Panc1 (cell line): ENCODE data around the gene SPEF1. TPM values are rescaled to one million over a fixed set of nuclear protein-coding genes. Genes with fewer than 3 reads are reported as not detected.
A peak's percentile ranks its signal among the peaks of the same experiment; 100 is the strongest.

Experiments used
- ATAC-seq: fragments of 200-7000 bp; cut with Tn5 transposase; 2 replicates; pipeline ENCODE4 v1.9.1; 2020; ENCODE audit warnings: mild to moderate bottlenecking, moderate library complexity
- BruUV-seq: library from RNA; stranded (reverse); fragments of 400-500 nt; replicated peaks from 2 replicates; lab custom pipeline; 2021; lab: Mats Ljungman, UMichigan
- CTCF ChIA-PET: fragments of 300-600 bp; sonication (Branson Sonifier 250); formaldehyde crosslinking; loops from one replicate; lab custom pipeline; 2022; ENCODE audit warnings: antibody characterized with exemption; lab: Charles Lee
- POLR2A ChIA-PET: fragments of 300-600 bp; sonication (Branson Sonifier 250); formaldehyde crosslinking; loops from one replicate; lab custom pipeline; 2022; ENCODE audit warnings: antibody characterized with exemption; lab: Charles Lee
- DNase-seq: peaks from one replicate; pipeline ENCODE4 v3.0.0-alpha.2; 2010; ENCODE audit warnings: low read depth, low spot score
- H3K27ac ChIP-seq: 2 replicates; pipeline ENCODE4 v1.5.1; 2011; ENCODE audit warnings: mild to moderate bottlenecking, low read length, inconsistent platforms
- H3K27me3 ChIP-seq: fragments of 200-500 bp; sonication (Bioruptor generic); 2 replicates; pipeline ENCODE4 v1.6.0; 2014; ENCODE audit warnings: low read length, inconsistent platforms; ENCODE audit not compliant: control insufficient read depth, insufficient read depth
- H3K36me3 ChIP-seq: fragments of 200-500 bp; sonication (Bioruptor generic); 2 replicates; pipeline ENCODE4 v1.5.1; 2014; ENCODE audit warnings: inconsistent platforms, mild to moderate bottlenecking, low read length, moderate library complexity; ENCODE audit not compliant: control insufficient read depth, insufficient read depth
- H3K4me1 ChIP-seq: 2 replicates; pipeline ENCODE4 v1.5.1; 2011; ENCODE audit warnings: inconsistent platforms, mild to moderate bottlenecking, low read length, moderate library complexity; ENCODE audit not compliant: control insufficient read depth, insufficient read depth
- H3K4me3 ChIP-seq, 2 experiments: 2 replicates each; pipeline ENCODE4 v1.5.1; 2011 to 2012; ENCODE audit warnings: low read depth in 2 of 2, low read length in 2 of 2, mild to moderate bottlenecking in 2 of 2, inconsistent platforms in 1 of 2, moderate library complexity in 1 of 2
- H3K9me3 ChIP-seq: fragments of 200-500 bp; sonication (Bioruptor generic); 2 replicates; pipeline ENCODE4 v1.5.1; 2014; ENCODE audit warnings: low read depth, mild to moderate bottlenecking, inconsistent platforms, low read length, moderate library complexity; ENCODE audit not compliant: control insufficient read depth, insufficient read depth
- CTCF ChIP-seq: fragments of 450-650 bp; IDR thresholded peaks from 2 replicates; pipeline ENCODE4 v1.5.1; 2017; ENCODE audit warnings: mild to moderate bottlenecking
- POLR2AphosphoS5 ChIP-seq: IDR thresholded peaks from 2 replicates; pipeline ENCODE4 v1.6.1; 2012; ENCODE audit warnings: mild to moderate bottlenecking, low read depth, low read length, moderate library complexity
- REST ChIP-seq, 2 experiments: IDR thresholded peaks; 2 replicates each; pipeline ENCODE4 v1.6.1; 2011 to 2012; ENCODE audit warnings: low read depth in 2 of 2, control low read depth in 1 of 2, low read length in 1 of 2, mild to moderate bottlenecking in 1 of 2, moderate library complexity in 1 of 2; ENCODE audit not compliant: insufficient read depth in 1 of 2
- SIN3A ChIP-seq: IDR thresholded peaks from 2 replicates; pipeline ENCODE4 v1.6.1; 2012; ENCODE audit warnings: low read depth, mild to moderate bottlenecking, low read length, moderate library complexity, borderline replicate concordance; ENCODE audit not compliant: insufficient read depth
- TCF7L2 ChIP-seq: IDR thresholded peaks from 2 replicates; pipeline ENCODE4 v1.6.1; 2011; ENCODE audit warnings: mild to moderate bottlenecking, low read depth, low read length, inconsistent platforms
- in situ Hi-C: cut with HindIII; loops from 2 replicates; pipeline ENCODE4 v1.10.0; 2016; ENCODE audit warnings: low sequenced_read_pairs, low pct_unique_long_range_greater_than_20kb
- intact Hi-C: fragments of 100-400 bp; cut with micrococcal nuclease; formaldehyde crosslinking; loops from one replicate; pipeline ENCODE4 v1.10.0; 2022; ENCODE audit not compliant: unreplicated experiment
- total RNA-seq: library from RNA; stranded (reverse); gene quantifications from one replicate; pipeline ENCODE4 v1.2.1, GENCODE V29; 2021; ENCODE audit not compliant: unreplicated experiment

Gene SPEF1
- total RNA-seq, 1 experiment from 2014 or later = 0.41 TPM

- Histone ChIP-seq H3K4me1 (peaks cover 10% of the 10 kb centered on the region), H3K36me3 (0 out of 2 replicates have a peak, but pooled peaks cover 4% of the 10 kb centered on the region), H3K27ac (no peak overlapping the region), H3K4me3 (no peak overlapping the region), H3K27me3 (no peaks in the 10 kb centered on the region), H3K9me3 (no peaks in the 10 kb centered on the region)
- no TSS peak for BruUV-seq
- CTCF ChIA-PET = no interaction called here
- no peak for DNase-seq
- intact Hi-C loops = no loop called here
- ATAC-seq = no peak
- no peak for TF ChIP-seq CTCF
- TF ChIP-seq POLR2AphosphoS5 = no peak
- no peak for TF ChIP-seq SIN3A
- no peak for TF ChIP-seq REST (IDR thresholded peaks at IDR 0.05; ENCODE audit: insufficient read depth in 1 of 2, low read depth in 2 of 2, low read length in 1 of 2)
- no peak for TF ChIP-seq TCF7L2
- POLR2A ChIA-PET = no interaction called here
- in situ Hi-C loops = no loop called here
Observed at GRCh38 chr20:3823881-3824280, 42.6 kb upstream of the SPEF1 start.

GRCh38 chr20:3821996-3822395 lies 40.7 kb upstream of the SPEF1 start:
- ChIA-PET POLR2A (interaction anchor here (0.6 kb wide), 1 partner anchor 662 kb away, joined by 8 read pairs; the partner anchor contains the start of genes FASTKD5 and UBOX5), CTCF (interaction anchor here (1.7 to 1.9 kb wide), 2 partner anchors 33 to 41 kb away, joined by 6 to 7 read pairs; partner anchors contain the start of gene SPEF1)
- intact Hi-C loops (loop anchor here (2.0 kb wide), 1 partner anchor 33 kb away; no protein-coding TSS in a partner anchor), in situ Hi-C loops (no loop called here)
- Histone ChIP-seq H3K27me3 (no peaks in the 10 kb centered on the region), H3K36me3 (0 out of 2 replicates have a peak, but pooled peaks cover 4% of the 10 kb centered on the region), H3K27ac (0 out of 2 replicates have a peak overlapping the region, but pooled peaks have one; percentile 14), H3K4me3 (no peak overlapping the region), H3K9me3 (no peaks in the 10 kb centered on the region), H3K4me1 (peaks cover 19% of the 10 kb centered on the region)
- no peak for DNase-seq
- BruUV-seq = no TSS peak
- no peak for TF ChIP-seq CTCF
- TF ChIP-seq POLR2AphosphoS5 = no peak
- TF ChIP-seq REST (IDR thresholded peaks at IDR 0.05; ENCODE audit: insufficient read depth in 1 of 2, low read depth in 2 of 2, low read length in 1 of 2) = no peak
- TF ChIP-seq TCF7L2 = no peak
- no peak for TF ChIP-seq SIN3A
- ATAC-seq = no peak
